Stimulated activated CD4-positive, alpha-beta T cell treated with anti-CD3 and anti-CD28 coated beads, Interleukin-12 subunit alpha, Interleukin-12 subunit beta, amount 100 ng/mL, for 4 hours (primary cell): ENCODE results near the gene LRRTM3.

ENCODE experiments used
- DNase-seq: peaks from one replicate; pipeline ENCODE4 v3.0.0-alpha.2; 2020

Gene LRRTM3

DNA sequence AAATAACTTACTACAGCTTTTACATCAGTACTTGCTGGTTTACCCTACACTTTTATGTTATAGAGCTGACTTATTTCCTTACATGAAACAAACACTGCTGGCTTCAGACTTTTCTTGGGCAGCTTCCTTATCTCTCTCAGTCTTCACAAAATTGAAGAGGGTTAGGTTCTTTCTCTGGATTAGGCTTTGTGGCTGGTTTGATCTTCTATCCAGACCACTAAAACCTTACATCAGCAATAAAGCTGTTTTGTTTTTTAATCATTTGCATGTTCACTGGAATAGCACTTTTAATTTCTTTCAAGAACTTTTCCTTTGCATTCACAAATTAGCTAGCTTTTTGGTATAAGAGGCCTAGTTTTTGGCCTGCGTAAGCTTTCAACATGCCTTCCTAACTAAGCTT, 218.7 kb downstream of the LRRTM3 start:
- no peak for DNase-seq
